IMR-90 (cell line): ENCODE data around the gene IL10. TPM values are rescaled to one million over a fixed set of nuclear protein-coding genes. Genes with fewer than 3 reads are reported as not detected.

Experiments
- ATAC-seq: fragments of 200-7000 bp; cut with Tn5 transposase; 2 replicates; pipeline ENCODE4 v1.9.1; 2020; ENCODE audit warnings: low read depth, mild to moderate bottlenecking, moderate library complexity
- BruUV-seq: library from RNA; stranded (reverse); fragments of 400-500 nt; replicated peaks from 2 replicates; lab custom pipeline; 2021; lab: Mats Ljungman, UMichigan
- CTCF ChIA-PET: fragments of 300-600 bp; formaldehyde crosslinking; extraction: SDS; loops from one replicate; lab custom pipeline; 2021; ENCODE audit warnings: antibody characterized with exemption; lab: Yijun Ruan, JAX
- POLR2A ChIA-PET: fragments of 300-600 bp; sonication (Branson Sonifier 250); formaldehyde crosslinking; loops from one replicate; lab custom pipeline; 2022; ENCODE audit warnings: antibody characterized with exemption; ENCODE audit not compliant: unreplicated experiment; lab: Charles Lee
- DNase-seq: peaks from one replicate; pipeline ENCODE4 v3.0.0; 2013
- H2AFZ ChIP-seq: replicated peaks from 2 replicates; pipeline ENCODE3; 2013; ENCODE audit warnings: low read length, mild to moderate bottlenecking; ENCODE audit not compliant: poor library complexity
- H2AK5ac ChIP-seq: 2 replicates; pipeline ENCODE4 v1.6.1; 2013; ENCODE audit warnings: low read depth, low read length, inconsistent platforms
- H2AK9ac ChIP-seq: replicated peaks from 2 replicates; pipeline ENCODE3; 2013; ENCODE audit warnings: mild to moderate bottlenecking, low read depth, low read length, moderate library complexity; ENCODE audit not compliant: poor library complexity
- H2BK120ac ChIP-seq: 2 replicates; pipeline ENCODE4 v1.6.1; 2013; ENCODE audit warnings: low read depth, low read length, inconsistent platforms
- H2BK15ac ChIP-seq: 3 replicates; pipeline ENCODE4 v1.6.1; 2013; ENCODE audit warnings: low read depth, low read length, inconsistent platforms
- H2BK20ac ChIP-seq: 2 replicates; pipeline ENCODE4 v1.6.1; 2013; ENCODE audit warnings: low read depth, mild to moderate bottlenecking, inconsistent platforms, low read length, moderate library complexity
- H2BK5ac ChIP-seq: 2 replicates; pipeline ENCODE4 v1.6.1; 2013; ENCODE audit warnings: mild to moderate bottlenecking, low read depth, low read length, inconsistent platforms; ENCODE audit not compliant: poor library complexity, severe bottlenecking
- H3K14ac ChIP-seq: replicated peaks from 2 replicates; pipeline ENCODE4 v1.6.1; 2013; ENCODE audit warnings: low read depth, low read length, inconsistent platforms
- H3K18ac ChIP-seq: 2 replicates; pipeline ENCODE4 v1.6.1; 2013; ENCODE audit warnings: low read depth, low read length, control low read depth
- H3K23ac ChIP-seq: 2 replicates; pipeline ENCODE4 v1.6.1; 2013; ENCODE audit warnings: low read depth, low read length, inconsistent platforms
- H3K27ac ChIP-seq: 2 replicates; pipeline ENCODE4 v1.5.1; 2013; ENCODE audit warnings: mild to moderate bottlenecking, control low read depth, low read length; ENCODE audit not compliant: insufficient read depth
- H3K27me3 ChIP-seq: 2 replicates; pipeline ENCODE4 v1.6.1; 2013; ENCODE audit warnings: low read length; ENCODE audit not compliant: control insufficient read depth, insufficient read depth
- H3K36me3 ChIP-seq: 2 replicates; pipeline ENCODE4 v1.6.1; 2013; ENCODE audit warnings: low read length, mixed read lengths; ENCODE audit not compliant: control insufficient read depth, insufficient read depth
- H3K4ac ChIP-seq: 2 replicates; pipeline ENCODE4 v1.6.1; 2013; ENCODE audit warnings: low read depth, low read length, inconsistent platforms
- H3K4me1 ChIP-seq: 2 replicates; pipeline ENCODE4 v1.6.1; 2013; ENCODE audit warnings: low read length, mixed read lengths; ENCODE audit not compliant: control insufficient read depth, insufficient read depth
- H3K4me2 ChIP-seq: 2 replicates; pipeline ENCODE4 v1.6.1; 2013; ENCODE audit warnings: low read depth, mild to moderate bottlenecking, control low read depth, low read length, moderate library complexity
- H3K4me3 ChIP-seq: 2 replicates; pipeline ENCODE4 v1.5.1; 2013; ENCODE audit warnings: low read depth, mild to moderate bottlenecking, control low read depth, low read length, moderate library complexity; ENCODE audit not compliant: insufficient read depth
- H3K56ac ChIP-seq: 2 replicates; pipeline ENCODE4 v1.6.1; 2013; ENCODE audit warnings: low read length, inconsistent platforms; ENCODE audit not compliant: insufficient read depth; ENCODE audit errors: extremely low read depth
- H3K79me1 ChIP-seq, 2 experiments: 2 replicates each; pipeline ENCODE4 v1.6.1; 2013; ENCODE audit warnings: low read length in 2 of 2, inconsistent platforms in 1 of 2, low read depth in 1 of 2
- H3K9ac ChIP-seq: 2 replicates; pipeline ENCODE4 v1.6.1; 2013; ENCODE audit warnings: low read depth, low read length, control low read depth
- H3K9me1 ChIP-seq: 2 replicates; pipeline ENCODE4 v1.6.1; 2013; ENCODE audit warnings: low read length, inconsistent platforms; ENCODE audit not compliant: insufficient read depth
- H3K9me3 ChIP-seq: 2 replicates; pipeline ENCODE4 v1.6.1; 2013; ENCODE audit warnings: low read length; ENCODE audit not compliant: control insufficient read depth, insufficient read depth
- H4K20me1 ChIP-seq: 2 replicates; pipeline ENCODE4 v1.6.1; 2013; ENCODE audit warnings: low read length, inconsistent platforms; ENCODE audit not compliant: insufficient read depth
- H4K5ac ChIP-seq: 2 replicates; pipeline ENCODE4 v1.6.1; 2013; ENCODE audit warnings: mild to moderate bottlenecking, low read depth, low read length, control low read depth
- H4K8ac ChIP-seq, 2 experiments: 2 replicates each; pipeline ENCODE4 v1.6.1; 2013; ENCODE audit warnings: low read depth in 2 of 2, low read length in 2 of 2, control low read depth in 1 of 2, inconsistent platforms in 1 of 2
- H4K91ac ChIP-seq: 2 replicates; pipeline ENCODE4 v1.6.1; 2013; ENCODE audit warnings: low read depth, low read length, inconsistent platforms; ENCODE audit not compliant: insufficient read depth
- BHLHE40 ChIP-seq: fragments of 150-350 bp; IDR thresholded peaks from 2 replicates; pipeline ENCODE4 v1.6.1; 2016; ENCODE audit warnings: mild to moderate bottlenecking, low read depth, low read length
- CEBPB ChIP-seq: IDR thresholded peaks from 2 replicates; pipeline ENCODE4 v1.6.1; 2012; ENCODE audit warnings: low read depth, low read length, improper control_type of control experiment
- CHD1 ChIP-seq: IDR thresholded peaks from 2 replicates; pipeline ENCODE4 v1.6.1; 2012; ENCODE audit warnings: low read depth, low read length, improper control_type of control experiment
- FOS ChIP-seq: fragments of 150-350 bp; IDR thresholded peaks from 2 replicates; pipeline ENCODE4 v1.6.1; 2016; ENCODE audit warnings: low read depth, low read length
- MAFK ChIP-seq: IDR thresholded peaks from 2 replicates; pipeline ENCODE4 v1.6.1; 2012; ENCODE audit warnings: low read depth, low read length, improper control_type of control experiment
- MAZ ChIP-seq: IDR thresholded peaks from 2 replicates; pipeline ENCODE4 v1.6.1; 2012; ENCODE audit warnings: low read depth, mild to moderate bottlenecking, low read length, improper control_type of control experiment, moderate library complexity, borderline replicate concordance
- MXI1 ChIP-seq: IDR thresholded peaks from 2 replicates; pipeline ENCODE4 v1.6.1; 2012; ENCODE audit warnings: low read depth, mild to moderate bottlenecking, low read length, moderate library complexity, borderline replicate concordance
- POLR2A ChIP-seq: IDR thresholded peaks from 2 replicates; pipeline ENCODE4 v1.6.1; 2012; ENCODE audit warnings: mild to moderate bottlenecking, low read depth, low read length
- RAD21 ChIP-seq: IDR thresholded peaks from 2 replicates; pipeline ENCODE4 v1.6.1; 2012; ENCODE audit warnings: low read length, improper control_type of control experiment
- RCOR1 ChIP-seq: IDR thresholded peaks from 2 replicates; pipeline ENCODE4 v1.6.1; 2012; ENCODE audit warnings: mild to moderate bottlenecking, low read length, improper control_type of control experiment; ENCODE audit not compliant: insufficient replicate concordance
- RFX5 ChIP-seq: IDR thresholded peaks from 2 replicates; pipeline ENCODE4 v1.8.0; 2012; ENCODE audit warnings: low read depth, mild to moderate bottlenecking, low read length, moderate library complexity
- WGBS, 2 experiments: methylation state at CpG; one replicate each; pipeline versions ENCODE4 v1.1.5 to v1.1.7; 2013; ENCODE audit warnings: missing lambda C conversion rate in 2 of 2; ENCODE audit not compliant: insufficient read length in 1 of 2; ENCODE audit errors: extremely low coverage in 2 of 2; 5-methylcytosine and 5-hydroxymethylcytosine counted together
- dilution Hi-C: fragments of 300-500 bp; cut with HindIII; formaldehyde crosslinking; loops from one replicate; pipeline ENCODE4 v1.14.3; 2018; ENCODE audit warnings: low sequenced_read_pairs; ENCODE audit not compliant: unreplicated experiment
- in situ Hi-C: fragments of 300-500 bp; cut with MboI; formaldehyde crosslinking; loops from 3 replicates; pipeline ENCODE4 v1.14.3; 2019; ENCODE audit warnings: low sequenced_read_pairs, inconsistent platforms, mixed read lengths
- intact Hi-C: fragments of 100-400 bp; cut with micrococcal nuclease; formaldehyde crosslinking; loops from 2 replicates; pipeline ENCODE4 v1.10.0; 2022
- polyA plus RNA-seq, 3 experiments: library from polyadenylated mRNA; depleted of rRNA; stranded (reverse); fragments of >200 nt; gene quantifications; 2 replicates each; pipeline ENCODE4 v1.2.3, GENCODE V29; 2012; ENCODE audit warnings: low replicate concordance in 1 of 3
- total RNA-seq: library from RNA; depleted of rRNA; stranded (reverse); fragments of >200 nt; gene quantifications from 2 replicates; pipeline ENCODE4 v1.2.3, GENCODE V29; 2012
- TF ChIP-seq, protein P1 (sequence below): fragments of 150-350 bp; IDR thresholded peaks from 2 replicates; pipeline ENCODE4 v1.6.1; 2016; ENCODE audit warnings: low read depth, mild to moderate bottlenecking, low read length, moderate library complexity, borderline replicate concordance
- TF ChIP-seq, protein P2 (sequence below): conservative IDR thresholded peaks from 2 replicates; pipeline ENCODE4 v1.5.1; 2012; ENCODE audit warnings: mild to moderate bottlenecking, low read depth, low read length, improper control_type of control experiment
- TF ChIP-seq, protein P3 (sequence below): fragments of 150-350 bp; IDR thresholded peaks from 2 replicates; pipeline ENCODE4 v1.6.1; 2017; ENCODE audit warnings: mild to moderate bottlenecking, antibody characterized with exemption, low read length, low read depth

The IL10 gene
- total and polyA plus RNA-seq, 2 of the 4 experiments (the other 2 are of a cell fraction), result not detected

DNA sequence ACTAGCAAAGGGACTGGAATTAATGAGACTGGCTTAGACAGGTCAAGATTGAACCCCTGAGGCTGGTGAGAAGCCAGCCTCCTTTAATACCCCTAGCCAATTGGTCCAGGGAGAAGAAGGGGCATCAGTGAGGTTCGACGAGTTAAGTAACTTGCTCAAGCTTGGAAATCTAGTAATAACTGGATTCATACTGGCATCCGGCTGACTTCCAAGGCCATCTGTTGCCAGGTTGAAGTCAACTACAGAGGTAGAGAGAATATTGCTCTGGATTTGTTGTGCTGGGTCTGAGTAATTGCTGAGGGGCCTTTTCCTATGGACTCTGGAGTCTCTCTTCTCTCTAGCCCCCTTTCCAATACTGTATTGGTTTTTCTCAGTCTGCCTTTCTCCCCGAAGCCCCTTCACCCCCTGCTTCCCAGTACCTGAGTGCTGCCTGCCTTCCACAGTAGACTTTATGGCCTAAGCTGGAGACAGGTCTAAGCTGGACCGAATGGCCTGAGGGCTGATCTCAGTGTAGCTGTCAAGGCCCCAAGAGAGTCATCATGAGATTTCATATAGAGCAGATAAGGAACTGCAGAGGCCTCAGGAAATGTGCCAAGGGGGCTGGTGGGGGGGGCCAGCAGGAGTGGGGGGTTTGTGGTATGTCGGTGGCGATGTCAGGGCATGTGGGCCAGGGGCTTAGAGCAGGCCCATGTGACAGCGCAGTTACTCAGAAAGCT lies 44.2 kb downstream of the IL10 start:
- Histone ChIP-seq H2AFZ (no peak overlapping the region), H3K27ac (no peak overlapping the region), H2BK20ac (no peak overlapping the region), H3K9me3 (no peaks in the 10 kb centered on the region), H3K4ac (no peak overlapping the region), H4K91ac (no peak overlapping the region), H2BK120ac (no peak overlapping the region), H3K9ac (no peak overlapping the region), H3K14ac (no peak overlapping the region), H3K36me3 (peaks cover 45% of the 10 kb centered on the region), H3K56ac (no peak overlapping the region), H2BK5ac (no peak overlapping the region), H2AK9ac (no peak overlapping the region), H4K8ac (no peak overlapping the region), H3K27me3 (no peaks in the 10 kb centered on the region), H3K23ac (no peak overlapping the region), H3K79me1 (peaks cover 46 to 84% of the 10 kb centered on the region in 2 experiments), H3K18ac (no peak overlapping the region), H3K4me3 (no peak overlapping the region), H4K20me1 (peaks cover 66% of the 10 kb centered on the region), H2AK5ac (no peak overlapping the region), H4K5ac (no peak overlapping the region), H2BK15ac (no peak overlapping the region), H3K4me1 (peaks cover 13% of the 10 kb centered on the region), H3K9me1 (peaks cover 32% of the 10 kb centered on the region), H3K4me2 (no peak overlapping the region)
- no peak for TF ChIP-seq POLR2A
- no peak for TF ChIP-seq MAZ
- TF ChIP-seq RFX5, result no peak
- TF ChIP-seq BHLHE40, result no peak
- no peak for TF ChIP-seq RAD21
- TF ChIP-seq CEBPB, result no peak
- TF ChIP-seq RCOR1, result no peak
- TF ChIP-seq, protein P1, sequence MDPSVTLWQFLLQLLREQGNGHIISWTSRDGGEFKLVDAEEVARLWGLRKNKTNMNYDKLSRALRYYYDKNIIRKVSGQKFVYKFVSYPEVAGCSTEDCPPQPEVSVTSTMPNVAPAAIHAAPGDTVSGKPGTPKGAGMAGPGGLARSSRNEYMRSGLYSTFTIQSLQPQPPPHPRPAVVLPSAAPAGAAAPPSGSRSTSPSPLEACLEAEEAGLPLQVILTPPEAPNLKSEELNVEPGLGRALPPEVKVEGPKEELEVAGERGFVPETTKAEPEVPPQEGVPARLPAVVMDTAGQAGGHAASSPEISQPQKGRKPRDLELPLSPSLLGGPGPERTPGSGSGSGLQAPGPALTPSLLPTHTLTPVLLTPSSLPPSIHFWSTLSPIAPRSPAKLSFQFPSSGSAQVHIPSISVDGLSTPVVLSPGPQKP, result no peak
- TF ChIP-seq, protein P2, sequence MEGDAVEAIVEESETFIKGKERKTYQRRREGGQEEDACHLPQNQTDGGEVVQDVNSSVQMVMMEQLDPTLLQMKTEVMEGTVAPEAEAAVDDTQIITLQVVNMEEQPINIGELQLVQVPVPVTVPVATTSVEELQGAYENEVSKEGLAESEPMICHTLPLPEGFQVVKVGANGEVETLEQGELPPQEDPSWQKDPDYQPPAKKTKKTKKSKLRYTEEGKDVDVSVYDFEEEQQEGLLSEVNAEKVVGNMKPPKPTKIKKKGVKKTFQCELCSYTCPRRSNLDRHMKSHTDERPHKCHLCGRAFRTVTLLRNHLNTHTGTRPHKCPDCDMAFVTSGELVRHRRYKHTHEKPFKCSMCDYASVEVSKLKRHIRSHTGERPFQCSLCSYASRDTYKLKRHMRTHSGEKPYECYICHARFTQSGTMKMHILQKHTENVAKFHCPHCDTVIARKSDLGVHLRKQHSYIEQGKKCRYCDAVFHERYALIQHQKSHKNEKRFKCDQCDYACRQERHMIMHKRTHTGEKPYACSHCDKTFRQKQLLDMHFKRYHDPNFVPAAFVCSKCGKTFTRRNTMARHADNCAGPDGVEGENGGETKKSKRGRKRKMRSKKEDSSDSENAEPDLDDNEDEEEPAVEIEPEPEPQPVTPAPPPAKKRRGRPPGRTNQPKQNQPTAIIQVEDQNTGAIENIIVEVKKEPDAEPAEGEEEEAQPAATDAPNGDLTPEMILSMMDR, result no peak
- no peak for TF ChIP-seq MXI1
- no peak for TF ChIP-seq MAFK
- no peak for TF ChIP-seq CHD1
- TF ChIP-seq FOS, result no peak
- TF ChIP-seq, protein P3, sequence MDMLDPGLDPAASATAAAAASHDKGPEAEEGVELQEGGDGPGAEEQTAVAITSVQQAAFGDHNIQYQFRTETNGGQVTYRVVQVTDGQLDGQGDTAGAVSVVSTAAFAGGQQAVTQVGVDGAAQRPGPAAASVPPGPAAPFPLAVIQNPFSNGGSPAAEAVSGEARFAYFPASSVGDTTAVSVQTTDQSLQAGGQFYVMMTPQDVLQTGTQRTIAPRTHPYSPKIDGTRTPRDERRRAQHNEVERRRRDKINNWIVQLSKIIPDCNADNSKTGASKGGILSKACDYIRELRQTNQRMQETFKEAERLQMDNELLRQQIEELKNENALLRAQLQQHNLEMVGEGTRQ, result no peak
- POLR2A ChIA-PET, result no interaction called here
- intact Hi-C loops (loop anchor here (2.0 to 5.0 kb wide), 3 partner anchors 81 to 185 kb away; no protein-coding TSS in a partner anchor), dilution Hi-C loops (no loop called here), in situ Hi-C loops (no loop called here)
- CTCF ChIA-PET, result interaction anchor here (0.5 kb wide), 1 partner anchor 181 kb away, joined by 3 read pairs; no protein-coding TSS in a partner anchor
- WGBS, 2 experiments, result 100% methylated on average over 3 of the region's 8 CpGs; no CpG with 5 or more reads in 1 of the 2 experiments
- DNase-seq, result no peak
- no peak for ATAC-seq
- BruUV-seq, result no TSS peak
